LNCAP (cell line): ENCODE data around the gene CCBE1.

Source experiments
- TF ChIP-seq, protein P1 (sequence below): fragments of 450-650 bp; IDR thresholded peaks from 2 replicates; pipeline ENCODE4 v1.5.1; 2017; ENCODE audit warnings: mild to moderate bottlenecking

The CCBE1 gene

DNA sequence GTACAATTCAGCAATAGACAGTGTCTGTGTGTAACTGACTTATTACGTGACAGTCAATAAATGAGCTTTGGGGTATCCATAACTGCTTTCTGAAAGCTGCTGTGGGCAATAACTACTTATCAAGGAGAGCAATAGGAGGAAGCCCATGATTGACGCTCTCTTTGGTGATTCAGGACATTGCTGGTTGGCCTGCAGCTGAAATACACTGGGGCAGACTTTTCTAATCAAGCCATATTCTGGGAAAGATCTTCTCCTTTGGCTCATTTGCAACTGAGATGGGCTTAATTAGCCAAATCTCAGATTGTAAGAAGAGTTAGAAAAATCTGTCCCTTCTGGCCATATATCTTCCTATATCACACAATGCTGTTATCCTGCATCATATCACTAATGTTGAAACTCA is 24.0 kb upstream of the CCBE1 start:
- TF ChIP-seq, protein P1, sequence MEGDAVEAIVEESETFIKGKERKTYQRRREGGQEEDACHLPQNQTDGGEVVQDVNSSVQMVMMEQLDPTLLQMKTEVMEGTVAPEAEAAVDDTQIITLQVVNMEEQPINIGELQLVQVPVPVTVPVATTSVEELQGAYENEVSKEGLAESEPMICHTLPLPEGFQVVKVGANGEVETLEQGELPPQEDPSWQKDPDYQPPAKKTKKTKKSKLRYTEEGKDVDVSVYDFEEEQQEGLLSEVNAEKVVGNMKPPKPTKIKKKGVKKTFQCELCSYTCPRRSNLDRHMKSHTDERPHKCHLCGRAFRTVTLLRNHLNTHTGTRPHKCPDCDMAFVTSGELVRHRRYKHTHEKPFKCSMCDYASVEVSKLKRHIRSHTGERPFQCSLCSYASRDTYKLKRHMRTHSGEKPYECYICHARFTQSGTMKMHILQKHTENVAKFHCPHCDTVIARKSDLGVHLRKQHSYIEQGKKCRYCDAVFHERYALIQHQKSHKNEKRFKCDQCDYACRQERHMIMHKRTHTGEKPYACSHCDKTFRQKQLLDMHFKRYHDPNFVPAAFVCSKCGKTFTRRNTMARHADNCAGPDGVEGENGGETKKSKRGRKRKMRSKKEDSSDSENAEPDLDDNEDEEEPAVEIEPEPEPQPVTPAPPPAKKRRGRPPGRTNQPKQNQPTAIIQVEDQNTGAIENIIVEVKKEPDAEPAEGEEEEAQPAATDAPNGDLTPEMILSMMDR, result no peak

DNA sequence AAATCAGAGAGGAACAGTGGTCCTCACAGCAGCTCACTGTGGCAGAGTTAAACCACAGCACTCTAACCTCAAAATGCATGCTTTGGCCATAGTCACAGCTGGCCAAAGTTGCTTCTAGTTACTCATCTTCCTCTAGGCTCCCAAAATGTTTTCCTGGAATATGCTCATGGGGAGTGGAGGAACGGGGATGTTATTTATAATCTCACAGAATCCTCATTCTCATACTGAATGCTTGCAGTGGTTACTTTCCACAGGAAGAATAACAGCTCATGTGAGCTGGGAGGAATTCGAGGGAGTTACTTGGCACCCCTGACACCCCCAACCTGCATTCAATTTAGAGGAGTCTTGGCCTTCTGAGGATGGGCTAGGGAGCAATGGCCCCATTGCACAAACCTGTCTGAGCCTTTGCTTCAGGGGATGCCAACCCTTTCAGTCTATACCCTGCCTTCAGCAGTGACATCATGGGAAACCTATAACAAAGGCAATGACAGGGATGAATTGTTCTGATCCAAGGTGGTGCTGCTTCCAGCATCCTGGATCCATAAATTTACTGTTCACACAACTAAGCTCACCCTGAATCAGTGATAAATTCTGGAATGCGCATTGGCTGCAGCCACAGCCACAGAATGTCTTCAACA is 22.4 kb upstream of the CCBE1 start:
- TF ChIP-seq, protein P1, result no peak

DNA sequence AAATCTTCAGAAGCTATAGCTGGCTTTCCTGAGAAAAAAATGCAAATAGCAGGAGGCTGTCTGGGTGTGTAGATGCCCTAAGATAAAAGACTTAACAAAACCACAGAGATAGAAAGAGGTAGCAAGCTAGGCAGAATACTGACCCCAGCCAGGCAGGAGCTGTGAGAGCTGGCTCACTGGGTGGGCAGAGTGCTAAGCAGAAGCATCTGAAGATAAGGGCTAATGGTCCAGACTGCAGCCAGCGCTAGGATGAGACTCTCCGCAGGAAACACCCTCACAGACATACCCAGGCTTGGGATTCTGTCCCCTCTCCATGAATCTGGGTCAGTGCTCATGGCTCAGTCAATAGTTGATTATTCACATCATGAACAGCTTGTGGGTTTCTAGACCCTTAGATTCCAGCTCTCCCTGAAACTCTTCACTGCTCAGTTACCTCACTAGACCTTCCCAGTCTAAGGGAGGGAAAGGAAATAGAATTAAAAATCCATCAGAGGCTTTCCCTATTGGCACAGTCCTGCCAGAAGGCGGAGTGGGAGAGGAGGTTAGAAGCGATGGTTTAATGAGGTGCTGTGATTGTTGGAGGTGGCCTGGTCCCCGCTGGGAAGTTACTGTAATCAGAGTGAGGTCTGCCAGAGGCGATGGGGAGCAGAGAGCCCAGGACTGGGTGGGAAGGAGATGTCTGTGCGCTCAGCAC is 21.4 kb upstream of the CCBE1 start:
- TF ChIP-seq, protein P1, result no peak

- TF ChIP-seq, protein P1, result no peak
Observed at GRCh38 chr18:59718108-59718463, 20.9 kb upstream of the CCBE1 start.

DNA sequence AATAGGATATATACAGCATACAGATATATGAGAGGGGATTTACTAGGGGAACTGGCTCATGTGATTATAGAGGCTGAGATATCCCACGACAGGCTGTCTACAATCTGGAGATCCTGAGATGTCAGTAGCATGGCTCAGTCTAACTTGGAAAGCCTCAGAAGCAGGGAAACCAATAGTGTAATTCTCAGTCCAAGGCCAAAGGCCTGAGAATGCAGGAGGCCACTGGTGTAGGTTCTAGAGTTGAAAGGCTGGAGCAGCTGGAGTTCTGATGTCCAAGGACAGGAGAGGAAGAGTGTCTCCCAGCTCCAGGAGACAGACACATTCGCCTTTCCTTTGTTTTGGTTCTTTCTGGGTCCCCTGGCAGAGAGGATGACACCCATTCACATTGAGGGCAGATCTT is 20.1 kb upstream of the CCBE1 start:
- TF ChIP-seq, protein P1, result no peak

- TF ChIP-seq, protein P1, result no peak
Observed at GRCh38 chr18:59715966-59716369, 18.7 kb upstream of the CCBE1 start.

DNA sequence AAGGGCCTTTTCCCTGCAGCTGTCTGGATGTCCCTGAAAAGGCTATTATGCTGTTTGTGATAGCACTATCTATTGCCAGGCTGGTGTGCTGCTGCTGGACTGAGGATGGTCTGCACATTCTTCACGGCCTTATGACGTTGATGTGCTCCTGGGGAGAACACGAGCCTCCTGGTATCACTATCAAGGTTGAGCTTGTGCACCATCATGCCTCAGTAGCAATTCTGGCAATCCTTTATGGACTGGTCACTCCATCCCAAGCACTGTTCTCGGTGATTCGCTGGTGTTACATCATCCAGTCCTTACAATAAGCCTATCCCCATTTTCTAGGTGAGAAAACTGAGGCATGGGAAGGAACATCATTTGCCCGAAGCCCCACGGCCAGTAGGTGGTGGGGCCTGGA is 18.2 kb upstream of the CCBE1 start:
- TF ChIP-seq, protein P1, result no peak

DNA sequence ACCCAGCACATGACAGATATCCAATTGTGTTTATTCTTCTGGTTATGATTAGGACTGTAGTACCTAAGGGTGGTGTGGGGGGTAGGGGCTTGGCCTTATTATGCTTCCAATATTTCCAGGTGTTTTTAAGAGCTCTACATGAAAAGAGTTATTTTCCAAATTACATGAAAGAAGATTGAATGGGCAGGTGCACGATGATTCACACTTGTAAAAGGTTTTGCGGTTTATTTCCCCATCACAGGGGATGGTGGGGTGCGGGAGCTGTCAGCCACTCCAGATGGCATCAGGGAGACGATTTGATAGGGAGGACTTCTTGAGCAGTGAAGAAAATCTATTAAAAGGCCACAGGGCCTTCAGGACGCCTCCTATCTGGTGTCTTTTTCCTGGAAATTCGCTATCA is 15.1 kb upstream of the CCBE1 start:
- TF ChIP-seq, protein P1, result no peak
